Measurements from ENCODE around the gene MAK. TPM values are rescaled to one million over a fixed set of nuclear protein-coding genes. Genes with fewer than 3 reads are reported as not detected.

Gene MAK
- total and polyA plus RNA-seq, 2 of the 13 experiments (the other 11 are each of a cell fraction or from before 2014, with no cell fraction given), result 0.04 TPM; not detected in 1

DNA sequence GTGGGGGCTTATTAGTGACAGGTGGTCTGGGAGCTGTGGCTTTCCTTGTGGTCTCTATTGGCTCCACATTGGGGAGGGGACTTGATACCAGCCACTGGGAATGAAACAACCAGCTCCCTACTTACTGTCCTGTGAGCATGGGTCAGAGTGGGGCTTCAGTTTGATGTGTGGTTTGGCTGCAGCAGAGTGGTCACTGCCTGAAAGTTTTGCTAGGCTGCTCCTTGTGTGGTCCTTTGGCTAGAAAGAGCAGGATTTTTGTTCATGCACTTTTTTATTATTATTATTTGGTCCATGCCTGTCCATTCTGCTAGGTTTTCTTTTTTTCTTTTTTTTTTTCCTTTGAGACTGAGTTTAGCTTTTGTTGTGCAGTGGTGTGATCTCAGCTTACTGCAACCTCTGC lies 98.3 kb downstream of the MAK start (continued):
- TF ChIP-seq ZC3H4 (CRISPR knock-in tag; IDR thresholded peaks at IDR 0.05; ENCODE audit: borderline replicate concordance) (no peak), ZBTB38 (CRISPR knock-in tag; IDR thresholded peaks at IDR 0.05) (no peak)

DNA sequence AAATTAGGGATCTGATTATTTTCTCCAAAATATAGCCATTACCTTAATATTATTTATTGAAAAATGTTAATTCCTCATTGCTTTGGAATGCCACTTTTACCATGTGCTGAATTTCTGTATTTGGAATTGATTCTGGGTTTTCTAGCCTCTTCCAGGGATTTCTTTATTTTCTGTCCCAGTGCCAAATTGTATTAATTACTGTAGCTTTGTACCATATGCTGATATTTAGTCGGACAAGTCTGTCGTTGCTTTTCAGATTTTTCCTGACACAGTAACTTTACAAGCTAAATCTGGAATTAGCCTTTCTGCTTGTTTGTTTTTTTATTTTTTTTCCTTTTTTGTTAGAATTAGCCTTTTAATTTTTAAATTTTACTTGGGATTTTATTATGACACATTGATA lies 101.6 kb downstream of the MAK start:
- Histone ChIP-seq H2AFZ (ENCODE audit: low read length) (no peak overlapping the region), H3K36me3 (replicated peaks in 1 of 2; ENCODE audit: control insufficient read depth in 1 of 2, insufficient read depth in 2 of 2, low read length in 2 of 2) (peaks cover 4% of the 10 kb centered on the region in 2 experiments; a peak in 2 of 5 replicates), H3K4me2 (ENCODE audit: low read depth, low read length) (no peak overlapping the region), H3K9me3 (ENCODE audit: low read length) (no peaks in the 10 kb centered on the region), H3K4me1 (ENCODE audit: insufficient read depth, low read length) (peaks cover 11% of the 10 kb centered on the region), H4K20me1 (ENCODE audit: insufficient read depth, low read length) (no peaks in the 10 kb centered on the region), H3K79me2 (ENCODE audit: insufficient read depth, low read length) (no peaks in the 10 kb centered on the region), H3K4me3 (replicated peaks in 1 of 3; ENCODE audit: insufficient read depth in 1 of 3, low read depth in 2 of 3, low read length in 3 of 3) (no peak overlapping the region), H3K27ac (ENCODE audit: extremely low read length, insufficient read depth, low read length) (no peak overlapping the region), H3K27me3 (ENCODE audit: control insufficient read depth in 1 of 2, insufficient read depth in 2 of 2, low read length in 2 of 2) (no peaks in the 10 kb centered on the region), H3K9ac (ENCODE audit: insufficient read depth, low read depth, low read length) (no peak overlapping the region)
- intact Hi-C loops (cut with micrococcal nuclease; ENCODE audit: unreplicated experiment) (no loop called here), in situ Hi-C loops (cut with HindIII; ENCODE audit: extremely low pct_ligation_motif_present, low pct_unique_long_range_greater_than_20kb) (no loop called here)
- 97% methylated on average over 2 of the region's 2 CpGs for WGBS (ENCODE audit: low lambda C conversion rate)
- BruUV-seq (replicated peaks), result no TSS peak
- ChIA-PET CTCF (ENCODE audit: low intra/inter-chr PET ratio, low total read pairs) (no interaction called here), POLR2A (interaction anchor here (1.1 to 8.3 kb wide), 3 partner anchors 11 to 23 kb away, joined by 3 to 71 read pairs (median 4); partner anchors contain the start of genes TMEM14B and TMEM14C)
- no peak for ATAC-seq
- no peak for FAIRE-seq
- TF ChIP-seq ZNF331 (CRISPR knock-in tag; IDR thresholded peaks at IDR 0.05) (no peak), ZNF567 (CRISPR knock-in tag; IDR thresholded peaks at IDR 0.05; ENCODE audit: borderline replicate concordance) (no peak), SOX6 (IDR thresholded peaks at IDR 0.05) (no peak), SOX6 (CRISPR knock-in tag; IDR thresholded peaks at IDR 0.05) (no peak), RFXAP (CRISPR knock-in tag; IDR thresholded peaks at IDR 0.05; ENCODE audit: borderline replicate concordance) (no peak), ZNF83 (CRISPR knock-in tag; IDR thresholded peaks at IDR 0.05; ENCODE audit: borderline replicate concordance) (no peak), ZNF230 (CRISPR knock-in tag; IDR thresholded peaks at IDR 0.05) (no peak), STAG1 (CRISPR knock-in tag; IDR thresholded peaks at IDR 0.05) (no peak), RNF2 (conservative IDR thresholded peaks at IDR 0.05; ENCODE audit: low read depth) (no peak), KAT2B (IDR thresholded peaks at IDR 0.05; ENCODE audit: borderline replicate concordance, low read depth, low read length) (no peak), ZNF816 (CRISPR knock-in tag; IDR thresholded peaks at IDR 0.05; ENCODE audit: borderline replicate concordance) (no peak), ZNF343 (CRISPR knock-in tag; IDR thresholded peaks at IDR 0.05) (no peak), THYN1 (CRISPR knock-in tag; IDR thresholded peaks at IDR 0.05; ENCODE audit: borderline replicate concordance, low read depth) (no peak), ZNF543 (CRISPR knock-in tag; IDR thresholded peaks at IDR 0.05) (no peak), ZNF333 (CRISPR knock-in tag; IDR thresholded peaks at IDR 0.05; ENCODE audit: borderline replicate concordance) (no peak), NR2F6 (IDR thresholded peaks at IDR 0.05) (no peak), NR2F6 (CRISPR knock-in tag; IDR thresholded peaks at IDR 0.05) (no peak), PHF8 (CRISPR knock-in tag; IDR thresholded peaks at IDR 0.05) (no peak)
- TF ChIP-seq, protein P1, sequence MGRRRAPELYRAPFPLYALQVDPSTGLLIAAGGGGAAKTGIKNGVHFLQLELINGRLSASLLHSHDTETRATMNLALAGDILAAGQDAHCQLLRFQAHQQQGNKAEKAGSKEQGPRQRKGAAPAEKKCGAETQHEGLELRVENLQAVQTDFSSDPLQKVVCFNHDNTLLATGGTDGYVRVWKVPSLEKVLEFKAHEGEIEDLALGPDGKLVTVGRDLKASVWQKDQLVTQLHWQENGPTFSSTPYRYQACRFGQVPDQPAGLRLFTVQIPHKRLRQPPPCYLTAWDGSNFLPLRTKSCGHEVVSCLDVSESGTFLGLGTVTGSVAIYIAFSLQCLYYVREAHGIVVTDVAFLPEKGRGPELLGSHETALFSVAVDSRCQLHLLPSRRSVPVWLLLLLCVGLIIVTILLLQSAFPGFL (CRISPR knock-in tag; IDR thresholded peaks at IDR 0.05), result no peak
- TF ChIP-seq, protein P2, sequence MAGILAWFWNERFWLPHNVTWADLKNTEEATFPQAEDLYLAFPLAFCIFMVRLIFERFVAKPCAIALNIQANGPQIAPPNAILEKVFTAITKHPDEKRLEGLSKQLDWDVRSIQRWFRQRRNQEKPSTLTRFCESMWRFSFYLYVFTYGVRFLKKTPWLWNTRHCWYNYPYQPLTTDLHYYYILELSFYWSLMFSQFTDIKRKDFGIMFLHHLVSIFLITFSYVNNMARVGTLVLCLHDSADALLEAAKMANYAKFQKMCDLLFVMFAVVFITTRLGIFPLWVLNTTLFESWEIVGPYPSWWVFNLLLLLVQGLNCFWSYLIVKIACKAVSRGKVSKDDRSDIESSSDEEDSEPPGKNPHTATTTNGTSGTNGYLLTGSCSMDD (CRISPR knock-in tag; IDR thresholded peaks at IDR 0.05), result no peak
- TF ChIP-seq, protein P3, sequence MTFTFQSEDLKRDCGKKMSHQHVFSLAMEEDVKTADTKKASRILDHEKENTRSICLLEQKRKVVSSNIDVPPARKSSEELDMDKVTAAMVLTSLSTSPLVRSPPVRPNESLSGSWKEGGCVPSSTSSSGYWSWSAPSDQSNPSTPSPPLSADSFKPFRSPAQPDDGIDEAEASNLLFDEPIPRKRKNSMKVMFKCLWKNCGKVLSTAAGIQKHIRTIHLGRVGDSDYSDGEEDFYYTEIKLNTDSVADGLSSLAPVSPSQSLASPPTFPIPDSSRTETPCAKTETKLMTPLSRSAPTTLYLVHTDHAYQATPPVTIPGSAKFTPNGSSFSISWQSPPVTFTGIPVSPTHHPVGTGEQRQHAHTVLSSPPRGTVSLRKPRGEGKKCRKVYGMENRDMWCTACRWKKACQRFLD (CRISPR knock-in tag; IDR thresholded peaks at IDR 0.05; ENCODE audit: borderline replicate concordance), result no peak
- DNase-seq (ENCODE audit: low spot score), result no peak
